ENCODE data around the gene CPTP.

Gene CPTP

DNA sequence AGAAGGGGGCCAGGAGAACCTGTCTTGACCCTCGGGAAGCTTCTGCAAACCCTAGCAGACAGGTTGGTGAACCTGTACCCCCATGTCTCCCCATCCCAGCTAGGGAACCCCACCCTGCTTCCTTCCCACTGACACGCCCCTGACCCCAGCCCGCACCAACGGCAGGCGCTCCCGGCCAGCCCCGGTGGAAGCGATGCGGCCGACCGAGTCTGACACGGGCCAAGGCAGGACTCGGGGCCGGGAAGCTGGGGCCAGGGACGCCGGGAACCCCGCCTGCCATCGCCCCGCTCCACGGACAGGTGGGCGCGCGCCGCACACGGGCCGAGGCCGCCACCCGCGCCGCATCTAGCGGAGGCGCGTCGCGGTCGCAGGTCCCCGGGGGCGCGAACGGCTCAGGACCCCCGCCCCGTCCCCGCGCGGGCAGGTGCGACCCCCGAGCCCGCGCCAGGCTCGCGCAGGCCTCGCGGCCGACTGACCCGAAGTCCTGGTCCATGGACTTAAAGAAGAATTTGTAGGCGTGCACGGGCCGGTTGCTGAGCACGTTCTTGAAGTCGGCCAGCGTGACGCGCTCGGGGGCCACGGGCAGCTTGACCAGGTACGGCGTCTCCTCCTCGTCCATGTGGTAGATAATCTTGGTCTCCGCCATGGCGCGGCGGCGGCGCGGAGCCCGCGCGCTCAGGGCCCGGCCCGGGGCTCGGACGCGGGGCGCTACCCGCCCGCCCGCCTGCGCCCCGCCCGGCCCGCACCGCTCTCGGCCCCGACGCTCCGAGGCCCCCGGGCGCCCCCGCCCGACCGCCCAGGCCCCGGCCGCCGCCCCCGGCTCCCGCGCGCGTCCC, 24.0 kb downstream of the CPTP start:
- H3K27me3 ChIP-seq (ENCODE audit: control insufficient read depth in 5 of 5, insufficient read depth in 4 of 5, low read length in 5 of 5): peaks cover 0 to 6% (median 0%) of the 10 kb centered on the region in 5 donors
- no peaks in the 10 kb centered on the region for H3K9me3 ChIP-seq (ENCODE audit: control insufficient read depth in 5 of 5, low read length in 5 of 5)
- peaks cover 0 to 12% (median 8%) of the 10 kb centered on the region in 5 donors for H3K36me3 ChIP-seq (ENCODE audit: control insufficient read depth in 5 of 5, insufficient read depth in 5 of 5, low read length in 5 of 5)
- peak overlapping the region; percentile 70 to 81 (median 77) for H3K4me3 ChIP-seq (ENCODE audit: low read depth in 1 of 5, low read length in 5 of 5)
- peaks cover 8 to 70% (median 62%) of the 10 kb centered on the region in 5 donors for H3K4me1 ChIP-seq (ENCODE audit: control insufficient read depth in 5 of 5, insufficient read depth in 5 of 5, low read length in 5 of 5)
- peak overlapping the region; percentile 38 to 86 (median 74) for H3K9ac ChIP-seq (ENCODE audit: low read length in 5 of 5)
- peak overlapping the region; percentile 46 for H3K27ac ChIP-seq (ENCODE audit: low read depth, low read length)

DNA sequence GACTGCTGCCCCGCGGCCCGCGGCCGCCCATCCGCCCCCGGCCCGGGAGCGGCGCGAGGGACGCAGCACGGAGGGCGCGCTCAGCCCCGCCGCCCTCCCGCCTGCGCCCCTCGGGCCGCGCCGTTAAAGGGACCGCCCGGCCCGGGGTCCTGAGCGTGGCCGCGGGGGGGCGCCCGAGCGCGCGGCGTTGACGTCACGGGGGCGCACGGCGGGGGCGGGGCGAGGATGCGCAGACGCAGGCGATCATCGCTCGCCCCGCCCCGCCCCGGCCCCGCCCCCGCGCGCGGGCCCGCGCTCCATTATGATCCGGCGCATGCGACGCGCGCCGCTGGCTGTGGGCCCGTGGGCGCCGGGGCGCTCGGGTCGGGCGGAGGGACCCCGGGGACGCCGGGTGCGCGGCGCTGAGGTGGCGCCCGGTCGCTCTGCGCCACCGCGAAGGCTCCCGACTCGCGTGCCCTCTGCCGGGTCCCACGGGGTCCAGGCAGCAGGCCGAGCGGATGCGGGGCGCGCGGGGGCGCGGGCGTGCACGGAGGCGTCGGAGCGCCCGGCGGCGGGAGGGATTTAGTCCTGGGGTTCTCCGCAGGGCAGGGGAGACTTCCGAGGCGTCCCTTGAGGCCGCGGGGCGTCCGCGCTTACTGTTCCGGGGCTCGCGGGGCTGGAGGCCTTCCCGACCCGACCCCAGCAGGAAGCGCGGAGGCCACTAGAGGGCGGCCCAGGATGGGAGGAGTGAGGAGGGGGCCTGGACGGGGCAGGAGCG, 24.8 kb downstream of the CPTP start, which contains the start of gene DVL1:
DVL1 (minus strand) TSS at position 163 of the 757 bp plus-strand sequence. CDS start 353 bp downstream, outside the sequence.
- peak within 1 kb of the TSS; percentile 46 for H3K27ac ChIP-seq (ENCODE audit: low read depth, low read length)
- peaks cover 0 to 18% (median 11%) of the 10 kb centered on the region in 5 donors for H3K36me3 ChIP-seq (ENCODE audit: control insufficient read depth in 5 of 5, insufficient read depth in 5 of 5, low read length in 5 of 5)
- peaks cover 8 to 74% (median 69%) of the 10 kb centered on the region in 5 donors for H3K4me1 ChIP-seq (ENCODE audit: control insufficient read depth in 5 of 5, insufficient read depth in 5 of 5, low read length in 5 of 5)
- peak within 1 kb of the TSS; percentile 70 to 81 (median 77) for H3K4me3 ChIP-seq (ENCODE audit: low read depth in 1 of 5, low read length in 5 of 5)
- no peaks in the 10 kb centered on the region for H3K9me3 ChIP-seq (ENCODE audit: control insufficient read depth in 5 of 5, low read length in 5 of 5)
- peak within 1 kb of the TSS; percentile 38 to 86 (median 74) for H3K9ac ChIP-seq (ENCODE audit: low read length in 5 of 5)
- H3K27me3 ChIP-seq (ENCODE audit: control insufficient read depth in 5 of 5, insufficient read depth in 4 of 5, low read length in 5 of 5): peaks cover 0 to 11% (median 0%) of the 10 kb centered on the region in 5 donors

DNA sequence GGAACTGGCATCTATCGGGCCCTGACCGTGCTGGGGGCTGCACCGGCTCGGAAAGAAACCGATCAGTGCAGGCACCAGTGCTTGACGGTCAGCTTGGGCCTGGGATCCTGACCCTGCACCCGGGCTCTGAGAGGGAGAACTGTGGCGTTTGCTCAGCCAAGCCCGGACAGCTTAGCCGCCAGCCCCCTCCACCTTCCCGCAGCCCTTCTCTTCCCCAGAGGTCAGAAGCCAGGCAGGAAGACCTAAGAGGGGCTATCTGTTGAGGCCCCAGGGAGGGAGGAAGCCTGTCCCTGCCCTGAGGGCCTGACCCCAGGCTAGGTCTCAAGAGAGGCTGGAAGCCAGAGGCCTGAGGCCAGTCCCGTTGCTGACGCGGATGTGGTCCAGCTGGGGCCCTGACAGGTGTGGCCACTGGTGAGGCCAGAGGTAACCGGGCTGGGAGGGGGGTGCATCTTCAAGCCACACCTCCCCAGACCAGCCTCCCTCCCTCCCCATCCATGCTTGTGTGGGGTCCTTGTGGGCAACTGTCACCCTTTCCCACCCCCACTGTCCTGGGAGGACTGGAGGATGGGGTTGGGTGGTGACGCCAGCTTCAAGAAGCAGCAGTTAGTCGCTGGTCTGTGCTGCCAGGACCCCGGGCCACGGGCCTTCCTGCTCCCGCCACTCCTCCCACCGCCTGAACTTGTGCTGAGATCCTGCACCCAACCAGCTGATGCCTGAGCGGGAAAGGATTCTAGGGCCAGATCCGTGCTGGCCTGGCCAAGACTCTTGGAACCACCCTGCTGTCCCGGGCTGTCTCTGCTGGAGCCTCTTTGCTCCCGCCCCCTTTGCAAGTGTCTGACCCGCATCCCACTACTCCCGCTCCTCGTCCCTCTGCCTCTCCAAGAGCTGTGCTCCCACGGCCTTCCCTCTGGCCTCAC, 27.2 kb downstream of the CPTP start:
- peaks cover 0 to 18% (median 15%) of the 10 kb centered on the region in 5 donors for H3K36me3 ChIP-seq (ENCODE audit: control insufficient read depth in 5 of 5, insufficient read depth in 5 of 5, low read length in 5 of 5)
- peaks cover 0 to 11% (median 0%) of the 10 kb centered on the region in 5 donors for H3K27me3 ChIP-seq (ENCODE audit: control insufficient read depth in 5 of 5, insufficient read depth in 4 of 5, low read length in 5 of 5)
- peaks cover 8 to 62% (median 57%) of the 10 kb centered on the region in 5 donors for H3K4me1 ChIP-seq (ENCODE audit: control insufficient read depth in 5 of 5, insufficient read depth in 5 of 5, low read length in 5 of 5)
- peak overlapping the region in 1 of 5 donors; percentile 2 for H3K4me3 ChIP-seq (ENCODE audit: low read depth in 1 of 5, low read length in 5 of 5)
- no peaks in the 10 kb centered on the region for H3K9me3 ChIP-seq (ENCODE audit: control insufficient read depth in 5 of 5, low read length in 5 of 5)
- H3K9ac ChIP-seq (ENCODE audit: low read length in 5 of 5): no peak overlapping the region
- H3K27ac ChIP-seq (ENCODE audit: low read depth, low read length): no peak overlapping the region

DNA sequence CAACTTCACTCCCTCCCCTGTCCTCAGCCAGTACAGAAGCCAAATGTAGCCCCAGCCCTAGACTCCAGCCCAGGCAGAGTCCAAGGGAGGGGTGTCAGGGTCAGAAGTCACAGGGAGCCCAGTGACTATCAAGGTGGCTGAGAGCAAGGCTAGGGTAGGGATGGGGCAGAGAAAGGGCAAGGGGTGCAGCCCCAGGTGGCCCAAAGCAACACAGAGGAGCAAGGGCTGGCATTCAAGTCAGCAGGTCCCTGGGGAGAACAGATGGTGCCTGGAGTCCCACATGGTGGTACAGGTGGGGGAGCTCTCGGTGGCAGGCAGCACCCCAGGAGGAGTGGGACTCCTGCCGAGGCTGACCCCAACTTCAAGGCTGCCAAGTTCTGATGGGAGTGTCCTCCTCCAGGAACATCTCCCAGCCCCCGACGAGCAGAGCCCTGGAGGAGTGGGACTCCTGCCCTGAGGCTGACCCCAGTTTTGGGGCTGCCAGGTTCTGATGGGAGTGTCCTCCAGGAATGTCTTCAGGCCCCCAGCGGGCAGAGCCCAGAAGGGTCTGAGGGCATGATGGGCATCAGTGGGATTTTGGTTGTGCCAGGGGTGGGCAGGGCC, 28.3 kb downstream of the CPTP start:
- H3K4me3 ChIP-seq (ENCODE audit: low read depth in 1 of 5, low read length in 5 of 5): peak overlapping the region in 1 of 5 donors; percentile 29
- H3K36me3 ChIP-seq (ENCODE audit: control insufficient read depth in 5 of 5, insufficient read depth in 5 of 5, low read length in 5 of 5): peaks cover 0 to 18% (median 15%) of the 10 kb centered on the region in 5 donors
- peaks cover 0 to 11% (median 0%) of the 10 kb centered on the region in 5 donors for H3K27me3 ChIP-seq (ENCODE audit: control insufficient read depth in 5 of 5, insufficient read depth in 4 of 5, low read length in 5 of 5)
- no peak overlapping the region for H3K27ac ChIP-seq (ENCODE audit: low read depth, low read length)
- peak overlapping the region in 1 of 5 donors; percentile 41 for H3K9ac ChIP-seq (ENCODE audit: low read length in 5 of 5)
- peaks cover 8 to 61% (median 54%) of the 10 kb centered on the region in 5 donors for H3K4me1 ChIP-seq (ENCODE audit: control insufficient read depth in 5 of 5, insufficient read depth in 5 of 5, low read length in 5 of 5)
- H3K9me3 ChIP-seq (ENCODE audit: control insufficient read depth in 5 of 5, low read length in 5 of 5): no peaks in the 10 kb centered on the region

DNA sequence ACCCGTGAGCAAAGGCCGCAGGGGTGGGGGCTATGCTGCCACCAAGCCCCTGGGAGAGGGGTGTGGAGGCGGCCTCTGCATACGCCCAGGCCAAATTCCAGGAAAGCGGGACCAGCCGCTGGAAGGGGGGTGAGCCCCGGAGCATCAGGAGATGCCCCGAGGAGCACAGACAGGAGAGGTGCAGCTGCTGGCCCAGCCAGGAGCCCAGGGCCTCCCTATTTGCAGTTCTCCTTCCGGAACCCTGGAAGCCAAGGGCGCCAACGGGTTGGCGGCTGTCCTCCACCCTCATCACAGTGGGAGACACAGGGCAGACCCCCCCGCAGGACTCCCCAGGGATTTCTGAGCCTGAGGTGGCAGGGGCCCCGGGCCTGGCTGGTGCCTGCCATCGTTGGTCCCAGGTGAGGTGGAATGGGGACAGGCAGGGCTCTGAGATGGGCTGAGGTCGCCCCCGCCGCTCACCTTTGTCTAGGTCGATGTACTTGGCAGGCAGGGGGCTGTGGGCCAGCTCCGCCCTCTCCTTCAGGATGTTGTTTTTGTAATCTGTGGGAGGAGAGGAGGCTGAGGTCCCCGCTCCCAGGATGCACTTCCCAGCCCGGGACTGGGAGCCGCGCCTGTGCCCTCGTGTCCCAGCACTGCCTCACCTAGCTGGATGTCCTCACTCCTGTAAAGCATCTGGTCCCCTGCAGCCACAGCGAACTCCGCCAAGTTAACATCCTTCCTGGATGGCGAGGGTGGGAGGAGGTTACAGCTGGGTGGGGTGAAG, 29.0 kb downstream of the CPTP start:
- Histone ChIP-seq H3K4me1 (ENCODE audit: control insufficient read depth in 5 of 5, insufficient read depth in 5 of 5, low read length in 5 of 5) (peaks cover 8 to 61% (median 54%) of the 10 kb centered on the region in 5 donors), H3K9me3 (ENCODE audit: control insufficient read depth in 5 of 5, low read length in 5 of 5) (no peaks in the 10 kb centered on the region), H3K27ac (ENCODE audit: low read depth, low read length) (no peak overlapping the region), H3K36me3 (ENCODE audit: control insufficient read depth in 5 of 5, insufficient read depth in 5 of 5, low read length in 5 of 5) (peaks cover 0 to 18% (median 15%) of the 10 kb centered on the region in 5 donors), H3K9ac (ENCODE audit: low read length in 5 of 5) (no peak overlapping the region), H3K27me3 (ENCODE audit: control insufficient read depth in 5 of 5, insufficient read depth in 4 of 5, low read length in 5 of 5) (peaks cover 0 to 11% (median 0%) of the 10 kb centered on the region in 5 donors), H3K4me3 (ENCODE audit: low read depth in 1 of 5, low read length in 5 of 5) (no peak overlapping the region)

DNA sequence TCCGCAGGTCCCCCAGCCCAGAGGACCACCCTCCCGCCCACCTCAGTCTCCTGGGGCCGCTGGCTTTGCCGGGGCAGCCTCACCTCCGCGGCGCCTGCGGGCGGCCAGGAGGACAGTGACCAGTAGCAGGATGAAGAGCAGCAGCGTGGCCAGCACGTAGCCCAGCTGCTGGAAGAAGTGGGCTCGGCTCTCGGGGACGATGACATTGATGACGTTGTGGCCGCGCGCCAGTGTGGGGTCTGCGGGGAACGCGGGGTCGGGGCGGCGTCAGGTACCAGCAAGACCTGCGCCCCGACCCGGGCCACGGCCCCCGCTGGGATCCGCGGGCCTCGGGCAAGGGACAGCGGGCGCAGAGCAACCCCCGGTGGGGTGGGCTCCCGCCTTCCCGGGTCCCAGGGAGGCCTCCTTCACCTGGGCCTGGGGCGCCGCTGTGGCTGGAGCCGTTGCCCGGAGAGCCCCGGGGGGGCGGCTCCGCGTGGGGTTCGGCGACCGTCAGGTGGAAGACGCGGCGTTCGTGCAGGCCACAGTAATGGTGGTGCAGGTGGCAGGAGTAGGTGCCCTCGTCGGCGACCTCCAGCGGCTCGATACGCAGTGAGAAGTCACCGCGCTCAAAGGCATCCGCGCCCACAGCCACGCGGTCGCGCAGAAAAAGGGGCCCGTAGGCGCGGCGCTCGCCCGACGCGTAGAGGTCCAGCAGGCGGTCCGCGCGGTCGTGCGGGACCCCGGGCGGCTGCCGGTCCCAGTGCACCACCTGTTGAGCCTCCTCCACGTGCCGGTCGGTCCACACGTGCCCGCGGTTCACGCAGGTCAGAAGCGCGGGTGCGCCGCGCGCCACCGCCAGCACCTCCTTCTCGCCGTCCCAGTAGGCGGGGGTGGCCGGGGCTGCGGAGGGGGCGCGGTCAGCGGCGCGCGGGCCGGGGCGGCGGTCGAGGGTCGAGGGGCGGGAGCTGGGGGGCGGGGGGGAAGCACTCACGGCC, 30.0 kb downstream of the CPTP start:
- Histone ChIP-seq H3K4me1 (ENCODE audit: control insufficient read depth in 5 of 5, insufficient read depth in 5 of 5, low read length in 5 of 5) (peaks cover 8 to 68% (median 64%) of the 10 kb centered on the region in 5 donors), H3K27ac (ENCODE audit: low read depth, low read length) (no peak overlapping the region), H3K9ac (ENCODE audit: low read length in 5 of 5) (no peak overlapping the region), H3K4me3 (ENCODE audit: low read depth in 1 of 5, low read length in 5 of 5) (no peak overlapping the region), H3K27me3 (ENCODE audit: control insufficient read depth in 5 of 5, insufficient read depth in 4 of 5, low read length in 5 of 5) (peaks cover 0 to 16% (median 0%) of the 10 kb centered on the region in 5 donors), H3K9me3 (ENCODE audit: control insufficient read depth in 5 of 5, low read length in 5 of 5) (no peaks in the 10 kb centered on the region), H3K36me3 (ENCODE audit: control insufficient read depth in 5 of 5, insufficient read depth in 5 of 5, low read length in 5 of 5) (peaks cover 0 to 18% (median 15%) of the 10 kb centered on the region in 5 donors)

DNA sequence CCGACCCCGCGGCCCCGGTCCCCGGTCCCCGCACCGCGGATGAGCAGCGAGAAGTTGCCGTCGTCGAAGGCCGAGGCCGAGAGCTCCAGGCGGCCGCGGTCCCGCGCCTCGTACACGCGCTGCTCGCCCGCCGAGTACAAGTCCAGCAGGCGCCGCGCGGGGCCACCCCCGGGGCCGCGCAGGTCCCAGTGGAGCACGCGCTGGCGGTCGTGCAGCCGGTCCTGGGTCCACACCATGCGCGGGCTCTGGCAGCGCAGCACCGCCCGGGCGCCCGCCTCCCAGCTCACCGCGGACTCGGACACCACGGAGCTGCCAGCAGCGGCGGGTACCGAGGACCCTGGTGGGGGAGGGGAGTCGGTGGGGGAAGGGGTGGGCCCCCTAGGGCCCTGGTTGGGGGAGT, 30.8 kb downstream of the CPTP start:
- Histone ChIP-seq H3K36me3 (ENCODE audit: control insufficient read depth in 5 of 5, insufficient read depth in 5 of 5, low read length in 5 of 5) (peaks cover 0 to 18% (median 15%) of the 10 kb centered on the region in 5 donors), H3K4me1 (ENCODE audit: control insufficient read depth in 5 of 5, insufficient read depth in 5 of 5, low read length in 5 of 5) (peaks cover 8 to 76% (median 73%) of the 10 kb centered on the region in 5 donors), H3K4me3 (ENCODE audit: low read depth in 1 of 5, low read length in 5 of 5) (no peak overlapping the region), H3K9me3 (ENCODE audit: control insufficient read depth in 5 of 5, low read length in 5 of 5) (no peaks in the 10 kb centered on the region), H3K27me3 (ENCODE audit: control insufficient read depth in 5 of 5, insufficient read depth in 4 of 5, low read length in 5 of 5) (peaks cover 0 to 16% (median 0%) of the 10 kb centered on the region in 5 donors), H3K27ac (ENCODE audit: low read depth, low read length) (no peak overlapping the region), H3K9ac (ENCODE audit: low read length in 5 of 5) (no peak overlapping the region)

Measured in subcutaneous abdominal adipose tissue (tissue), 5 donors.